CD14-positive monocyte (primary cell): ENCODE measurements around the gene SCUBE1. TPM values are rescaled to one million over a fixed set of nuclear protein-coding genes. Genes with fewer than 3 reads are reported as not detected.

Source experiments
- DNase-seq, 3 donors: peaks; one replicate each; pipeline ENCODE4 v3.0.0-alpha.2; 2011 to 2022
- H2AFZ ChIP-seq: 2 replicates; pipeline ENCODE4 v1.6.0; 2012; ENCODE audit warnings: mild to moderate bottlenecking, low read depth, low read length, inconsistent platforms; ENCODE audit not compliant: insufficient read depth, poor library complexity, severe bottlenecking
- H3K27ac ChIP-seq, 2 donors: 1 replicate in 1 of 2; 2 replicates in 1 of 2; pipeline ENCODE4 v1.5.1; 2012 to 2013; ENCODE audit warnings: low read length in 2 of 2, control low read depth in 1 of 2, inconsistent platforms in 1 of 2, low read depth in 1 of 2, mild to moderate bottlenecking in 1 of 2
- H3K27me3 ChIP-seq, 2 donors: one replicate each; pipeline versions ENCODE4 v1.6.0 to v1.6.1; 2011 to 2013; ENCODE audit warnings: low read length in 2 of 2; ENCODE audit not compliant: control insufficient read depth in 2 of 2, insufficient read depth in 2 of 2
- H3K36me3 ChIP-seq, 2 donors: replicated peaks in 1 of 2; 1 replicate in 1 of 2; 2 replicates in 1 of 2; pipeline versions ENCODE4 v1.5.1 to v1.6.1; 2012 to 2013; ENCODE audit warnings: low read length in 2 of 2, control low read depth in 1 of 2, inconsistent platforms in 1 of 2, mild to moderate bottlenecking in 1 of 2; ENCODE audit not compliant: insufficient read depth in 2 of 2, control insufficient read depth in 1 of 2
- H3K4me1 ChIP-seq, 2 donors: 1 replicate in 1 of 2; 2 replicates in 1 of 2; pipeline versions ENCODE4 v1.5.1 to v1.6.1; 2012 to 2013; ENCODE audit warnings: low read length in 2 of 2, control low read depth in 1 of 2, inconsistent platforms in 1 of 2, mild to moderate bottlenecking in 1 of 2, moderate library complexity in 1 of 2; ENCODE audit not compliant: insufficient read depth in 2 of 2, control insufficient read depth in 1 of 2
- H3K4me2 ChIP-seq: replicated peaks from 2 replicates; pipeline ENCODE3; 2012; ENCODE audit warnings: low read length, moderate library complexity, mild to moderate bottlenecking; ENCODE audit not compliant: poor library complexity, severe bottlenecking; ENCODE audit errors: extremely low read depth
- H3K4me3 ChIP-seq, 3 experiments: fragments of 200-600 bp in 1 of 3; sonication (generic) in 1 of 3; replicated peaks in 1 of 3; 1 replicate in 2 of 3; 2 replicates in 1 of 3; pipeline ENCODE4 v1.5.1; 2011 to 2013; ENCODE audit warnings: low read length in 3 of 3, mild to moderate bottlenecking in 3 of 3, control low read depth in 2 of 3, low read depth in 2 of 3, inconsistent platforms in 1 of 3, moderate library complexity in 1 of 3
- H3K79me2 ChIP-seq: 2 replicates; pipeline ENCODE4 v1.6.0; 2012; ENCODE audit warnings: mild to moderate bottlenecking, control low read depth, inconsistent platforms, low read length, moderate library complexity; ENCODE audit not compliant: insufficient read depth
- H3K9ac ChIP-seq: 2 replicates; pipeline ENCODE4 v1.6.0; 2017; ENCODE audit warnings: low read length, mild to moderate bottlenecking; ENCODE audit not compliant: insufficient read depth, poor library complexity, severe bottlenecking
- H3K9me3 ChIP-seq, 2 donors: replicated peaks in 1 of 2; 1 replicate in 1 of 2; 2 replicates in 1 of 2; pipeline versions ENCODE4 v1.5.1 to v1.6.1; 2012 to 2013; ENCODE audit warnings: low read length in 2 of 2, control low read depth in 1 of 2; ENCODE audit not compliant: control insufficient read depth in 1 of 2, insufficient read depth in 1 of 2
- H4K20me1 ChIP-seq: 2 replicates; pipeline ENCODE4 v1.6.0; 2012; ENCODE audit warnings: mild to moderate bottlenecking, low read length, control low read depth, moderate library complexity; ENCODE audit not compliant: insufficient read depth
- H3K27ac Mint-ChIP-seq, 7 donors: one replicate each; pipeline ENCODE4 v1.8.0; 2020; ENCODE audit warnings: mild to moderate bottlenecking in 7 of 7, mixed read lengths in 7 of 7, moderate library complexity in 6 of 7, inconsistent platforms in 2 of 7
- H3K27me3 Mint-ChIP-seq, 3 donors: one replicate each; pipeline ENCODE4 v1.8.0; 2021 to 2022; ENCODE audit warnings: low read depth in 3 of 3, mild to moderate bottlenecking in 3 of 3, mixed read lengths in 3 of 3, moderate library complexity in 3 of 3, inconsistent platforms in 1 of 3
- H3K36me3 Mint-ChIP-seq, 2 donors: one replicate each; pipeline ENCODE4 v1.8.0; 2020; ENCODE audit warnings: mixed read lengths in 2 of 2, inconsistent platforms in 1 of 2, mild to moderate bottlenecking in 1 of 2
- H3K4me1 Mint-ChIP-seq: one replicate; pipeline ENCODE4 v1.8.0; 2020; ENCODE audit warnings: mild to moderate bottlenecking, mixed read lengths
- H3K4me3 Mint-ChIP-seq, 2 donors: one replicate each; pipeline ENCODE4 v1.8.0; 2020; ENCODE audit warnings: mild to moderate bottlenecking in 2 of 2, mixed read lengths in 2 of 2, moderate library complexity in 1 of 2
- H3K9me3 Mint-ChIP-seq, 7 donors: one replicate each; pipeline ENCODE4 v1.8.0; 2020 to 2022; ENCODE audit warnings: mixed read lengths in 7 of 7, mild to moderate bottlenecking in 6 of 7, moderate library complexity in 6 of 7, inconsistent platforms in 2 of 7
- WGBS: methylation state at CpG from one replicate; pipeline ENCODE4 v1.1.5; 2013; ENCODE audit warnings: missing lambda C conversion rate; ENCODE audit not compliant: insufficient coverage; 5-methylcytosine and 5-hydroxymethylcytosine counted together
- intact Hi-C, 2 donors: fragments of 100-400 bp; cut with micrococcal nuclease; formaldehyde crosslinking; loops; one replicate each; pipeline versions ENCODE4 v1.15.0 to v1.15.1; 2023
- polyA plus RNA-seq, 3 donors: library from polyadenylated mRNA; depleted of rRNA in 1 of 3; unstranded in 2 of 3; stranded (reverse) in 1 of 3; fragments of 300-500 nt in 2 of 3; fragments of >200 nt in 1 of 3; fragmentation: Illumina TruSeq in 2 of 3; gene quantifications; 1 replicate in 2 of 3; 2 replicates in 1 of 3; pipeline ENCODE4 v1.2.3, GENCODE V29; 2012 to 2021
- TF ChIP-seq, protein P1 (sequence below): fragments of 200-600 bp; IDR thresholded peaks from one replicate; pipeline ENCODE4 v1.8.0; 2022; ENCODE audit warnings: antibody characterized with exemption, mild to moderate bottlenecking

Gene SCUBE1
- polyA plus RNA-seq, 3 donors = 0.20 to 0.32 (median 0.26) TPM

DNA sequence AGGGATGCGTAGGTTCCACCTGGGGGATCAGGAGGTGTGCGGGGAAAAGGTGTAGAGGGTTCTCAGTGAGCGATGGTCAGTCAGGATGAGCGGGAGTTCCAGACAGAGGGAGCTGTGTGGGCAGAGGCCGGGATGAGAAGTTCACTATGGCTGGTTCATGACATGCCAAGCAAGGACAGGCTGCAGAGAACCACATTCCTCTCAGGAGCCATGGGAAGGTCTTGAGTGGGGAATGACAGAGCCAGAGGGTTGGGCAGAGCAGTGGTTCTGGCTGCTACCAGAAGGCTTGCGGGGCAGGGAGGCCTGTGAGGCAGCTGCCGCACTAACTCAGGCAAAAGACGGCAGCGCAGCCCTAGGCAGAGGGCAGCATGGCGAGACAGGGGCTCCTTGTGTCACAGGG is 66.1 kb downstream of the SCUBE1 start:
- no peaks in the 10 kb centered on the region for H3K36me3 ChIP-seq
- H3K4me3 ChIP-seq = no peak overlapping the region
- 99% methylated on average over 8 of the region's 10 CpGs for WGBS
- H2AFZ ChIP-seq = no peak overlapping the region
- no peaks in the 10 kb centered on the region for H3K79me2 ChIP-seq
- H3K9ac ChIP-seq = no peak overlapping the region
- peaks cover 8% of the 10 kb centered on the region for H3K4me1 Mint-ChIP-seq
- no peak for DNase-seq
- H3K9me3 ChIP-seq = no peaks in the 10 kb centered on the region
- no peaks in the 10 kb centered on the region for H3K9me3 Mint-ChIP-seq
- no peaks in the 10 kb centered on the region for H4K20me1 ChIP-seq
- peaks cover 0 to 9% of the 10 kb centered on the region in 2 donors for H3K4me1 ChIP-seq
- no peak overlapping the region for H3K4me2 ChIP-seq
- no peaks in the 10 kb centered on the region for H3K36me3 Mint-ChIP-seq
- H3K27ac Mint-ChIP-seq = no peak overlapping the region
- TF ChIP-seq, protein P1, sequence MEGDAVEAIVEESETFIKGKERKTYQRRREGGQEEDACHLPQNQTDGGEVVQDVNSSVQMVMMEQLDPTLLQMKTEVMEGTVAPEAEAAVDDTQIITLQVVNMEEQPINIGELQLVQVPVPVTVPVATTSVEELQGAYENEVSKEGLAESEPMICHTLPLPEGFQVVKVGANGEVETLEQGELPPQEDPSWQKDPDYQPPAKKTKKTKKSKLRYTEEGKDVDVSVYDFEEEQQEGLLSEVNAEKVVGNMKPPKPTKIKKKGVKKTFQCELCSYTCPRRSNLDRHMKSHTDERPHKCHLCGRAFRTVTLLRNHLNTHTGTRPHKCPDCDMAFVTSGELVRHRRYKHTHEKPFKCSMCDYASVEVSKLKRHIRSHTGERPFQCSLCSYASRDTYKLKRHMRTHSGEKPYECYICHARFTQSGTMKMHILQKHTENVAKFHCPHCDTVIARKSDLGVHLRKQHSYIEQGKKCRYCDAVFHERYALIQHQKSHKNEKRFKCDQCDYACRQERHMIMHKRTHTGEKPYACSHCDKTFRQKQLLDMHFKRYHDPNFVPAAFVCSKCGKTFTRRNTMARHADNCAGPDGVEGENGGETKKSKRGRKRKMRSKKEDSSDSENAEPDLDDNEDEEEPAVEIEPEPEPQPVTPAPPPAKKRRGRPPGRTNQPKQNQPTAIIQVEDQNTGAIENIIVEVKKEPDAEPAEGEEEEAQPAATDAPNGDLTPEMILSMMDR = no peak
- H3K27me3 ChIP-seq = no peaks in the 10 kb centered on the region
- H3K27ac ChIP-seq = no peak overlapping the region
- peaks cover 2 to 5% (median 3%) of the 10 kb centered on the region in 3 donors for H3K27me3 Mint-ChIP-seq
- intact Hi-C loops = loop anchor here (5.0 to 10.0 kb wide), 2 partner anchors 68 to 70 kb away; partner anchors contain the start of gene SCUBE1 (in 1 of the 2)
- H3K4me3 Mint-ChIP-seq = no peak overlapping the region

DNA sequence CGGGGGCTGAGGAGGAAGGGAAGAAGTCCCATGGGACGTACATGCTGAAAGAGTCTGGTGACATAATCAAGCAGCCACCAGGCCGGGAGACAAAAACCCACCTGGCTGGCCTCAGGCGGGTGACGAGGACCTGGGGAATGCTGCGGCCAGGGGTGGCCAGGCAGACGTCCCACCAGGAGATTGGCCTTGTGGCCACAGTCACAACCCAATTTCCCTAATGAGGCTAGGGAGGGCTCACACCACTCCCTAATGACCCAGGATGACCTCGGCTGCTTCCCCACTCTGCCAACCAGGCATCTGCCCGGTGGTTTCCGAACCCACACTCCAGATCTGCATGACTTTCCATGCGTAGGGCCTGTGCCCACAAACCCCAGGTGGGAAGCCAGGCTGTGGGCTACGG is 66.9 kb downstream of the SCUBE1 start:
- Histone ChIP-seq H3K4me1 (peaks cover 0 to 9% of the 10 kb centered on the region in 2 donors), H3K27ac (no peak overlapping the region), H3K79me2 (no peaks in the 10 kb centered on the region), H4K20me1 (no peaks in the 10 kb centered on the region), H3K4me2 (no peak overlapping the region), H3K36me3 (no peaks in the 10 kb centered on the region), H2AFZ (no peak overlapping the region), H3K4me3 (no peak overlapping the region), H3K9ac (no peak overlapping the region), H3K9me3 (no peaks in the 10 kb centered on the region), H3K27me3 (no peaks in the 10 kb centered on the region)
- Mint-ChIP-seq H3K27ac (no peak overlapping the region), H3K4me1 (peaks cover 8% of the 10 kb centered on the region), H3K4me3 (no peak overlapping the region), H3K36me3 (no peaks in the 10 kb centered on the region), H3K27me3 (peaks cover 0 to 4% (median 2%) of the 10 kb centered on the region in 3 donors), H3K9me3 (no peaks in the 10 kb centered on the region)
- WGBS = 84% methylated on average over 8 of the region's 12 CpGs
- DNase-seq = no peak
- intact Hi-C loops = loop anchor here (5.0 to 10.0 kb wide), 2 partner anchors 68 to 71 kb away; partner anchors contain the start of gene SCUBE1 (in 1 of the 2)
- TF ChIP-seq, protein P1 = no peak
